ENCODE results near the gene PARD3. TPM values are rescaled to one million over a fixed set of nuclear protein-coding genes. Genes with fewer than 3 reads are reported as not detected.

Gene PARD3
- total RNA-seq, 1 experiment from 2014 or later, result 57.4 TPM

DNA sequence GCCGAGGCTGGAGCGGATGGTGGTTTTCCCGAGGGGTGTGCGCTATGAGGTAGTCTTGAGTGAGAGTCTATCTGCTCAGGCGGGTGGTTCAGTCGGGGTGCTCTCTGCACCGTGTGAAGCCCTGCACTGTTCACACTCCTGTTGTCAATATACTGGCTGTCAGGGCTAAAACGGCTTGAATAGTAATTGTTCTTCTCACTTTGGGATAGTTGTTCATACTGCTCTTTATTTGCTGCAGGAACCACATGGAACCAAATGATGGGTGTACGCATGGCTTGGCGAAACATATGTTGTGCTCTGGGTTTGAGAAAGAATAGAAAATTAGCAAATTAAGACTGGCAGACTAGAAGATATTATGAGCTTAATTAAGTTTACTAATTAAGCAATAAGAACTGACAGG is 432.5 kb downstream of the PARD3 start:
- CTCF ChIA-PET, result no interaction called here
- DNase-seq, result no peak
- no TSS peak for BruUV-seq (replicated peaks)
- H3K4me2 ChIP-seq, result no peak overlapping the region
- H3K79me2 ChIP-seq (ENCODE audit: low read depth), result no peaks in the 10 kb centered on the region
- H4K20me1 ChIP-seq (ENCODE audit: insufficient read depth), result no peaks in the 10 kb centered on the region
- no peak overlapping the region for H2AFZ ChIP-seq
- H3K9me2 ChIP-seq (ENCODE audit: insufficient read depth), result no peaks in the 10 kb centered on the region
- H3K4me3 ChIP-seq, result no peak overlapping the region
- no peaks in the 10 kb centered on the region for H3K4me1 ChIP-seq (replicated peaks; ENCODE audit: insufficient read depth)
- H3F3A ChIP-seq (ENCODE audit: insufficient read depth, low read depth), result no peaks in the 10 kb centered on the region
- no peaks in the 10 kb centered on the region; the same call in 1 of the 2 replicates for H3K36me3 ChIP-seq (ENCODE audit: low read depth)
- TF ChIP-seq, protein P1, sequence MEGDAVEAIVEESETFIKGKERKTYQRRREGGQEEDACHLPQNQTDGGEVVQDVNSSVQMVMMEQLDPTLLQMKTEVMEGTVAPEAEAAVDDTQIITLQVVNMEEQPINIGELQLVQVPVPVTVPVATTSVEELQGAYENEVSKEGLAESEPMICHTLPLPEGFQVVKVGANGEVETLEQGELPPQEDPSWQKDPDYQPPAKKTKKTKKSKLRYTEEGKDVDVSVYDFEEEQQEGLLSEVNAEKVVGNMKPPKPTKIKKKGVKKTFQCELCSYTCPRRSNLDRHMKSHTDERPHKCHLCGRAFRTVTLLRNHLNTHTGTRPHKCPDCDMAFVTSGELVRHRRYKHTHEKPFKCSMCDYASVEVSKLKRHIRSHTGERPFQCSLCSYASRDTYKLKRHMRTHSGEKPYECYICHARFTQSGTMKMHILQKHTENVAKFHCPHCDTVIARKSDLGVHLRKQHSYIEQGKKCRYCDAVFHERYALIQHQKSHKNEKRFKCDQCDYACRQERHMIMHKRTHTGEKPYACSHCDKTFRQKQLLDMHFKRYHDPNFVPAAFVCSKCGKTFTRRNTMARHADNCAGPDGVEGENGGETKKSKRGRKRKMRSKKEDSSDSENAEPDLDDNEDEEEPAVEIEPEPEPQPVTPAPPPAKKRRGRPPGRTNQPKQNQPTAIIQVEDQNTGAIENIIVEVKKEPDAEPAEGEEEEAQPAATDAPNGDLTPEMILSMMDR (conservative IDR thresholded peaks at IDR 0.05), result no peak
- no peak for TF ChIP-seq EZH2 (IDR thresholded peaks at IDR 0.05; ENCODE audit: low read depth)
- POLR2A ChIA-PET (ENCODE audit: unreplicated experiment), result interaction anchor here (0.6 kb wide), 1 partner anchor 930 kb away, joined by 3 read pairs; no protein-coding TSS in a partner anchor
- H3K27ac ChIP-seq, result no peak overlapping the region
- no peaks in the 10 kb centered on the region for H3K27me3 ChIP-seq (ENCODE audit: insufficient read depth, low read depth)
- H3K9me3 ChIP-seq (ENCODE audit: insufficient read depth, low read depth), result no peaks in the 10 kb centered on the region
- intact Hi-C loops (cut with micrococcal nuclease; ENCODE audit: unreplicated experiment), result no loop called here

DNA sequence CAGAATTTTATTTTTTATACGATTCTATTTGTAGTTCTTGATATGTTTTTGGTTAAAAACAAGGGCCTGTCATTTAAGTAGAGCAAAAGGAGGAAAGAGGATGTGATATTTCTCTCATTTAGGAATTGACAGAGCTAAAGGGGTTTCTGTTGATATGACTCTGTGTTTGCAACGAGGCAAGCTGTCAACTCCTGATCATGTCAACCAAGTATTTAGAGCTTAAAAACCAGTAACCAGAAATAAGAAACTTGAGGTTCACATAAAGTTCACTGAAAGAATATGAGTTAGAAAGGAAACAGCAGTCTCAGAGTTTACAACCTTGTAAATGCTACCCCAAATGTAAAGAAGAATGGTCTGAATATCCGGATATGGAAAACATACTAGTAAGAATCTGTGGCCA is 434.2 kb downstream of the PARD3 start:
- POLR2A ChIA-PET (ENCODE audit: unreplicated experiment), result no interaction called here
- intact Hi-C loops (cut with micrococcal nuclease; ENCODE audit: unreplicated experiment), result no loop called here
- Histone ChIP-seq H3K36me3 (ENCODE audit: low read depth) (no peaks in the 10 kb centered on the region; the same call in 1 of the 2 replicates), H3K79me2 (ENCODE audit: low read depth) (no peaks in the 10 kb centered on the region), H3K27ac (no peak overlapping the region), H3K27me3 (ENCODE audit: insufficient read depth, low read depth) (no peaks in the 10 kb centered on the region), H3K4me2 (no peak overlapping the region), H3F3A (ENCODE audit: insufficient read depth, low read depth) (no peaks in the 10 kb centered on the region), H2AFZ (no peak overlapping the region), H4K20me1 (ENCODE audit: insufficient read depth) (no peaks in the 10 kb centered on the region), H3K9me3 (ENCODE audit: insufficient read depth, low read depth) (no peaks in the 10 kb centered on the region), H3K4me3 (no peak overlapping the region), H3K9me2 (ENCODE audit: insufficient read depth) (no peaks in the 10 kb centered on the region), H3K4me1 (replicated peaks; ENCODE audit: insufficient read depth) (no peaks in the 10 kb centered on the region)
- DNase-seq, result no peak
- TF ChIP-seq EZH2 (IDR thresholded peaks at IDR 0.05; ENCODE audit: low read depth), result no peak
- TF ChIP-seq, protein P1 (conservative IDR thresholded peaks at IDR 0.05), result no peak
- BruUV-seq (replicated peaks), result no TSS peak
- CTCF ChIA-PET, result no interaction called here

DNA sequence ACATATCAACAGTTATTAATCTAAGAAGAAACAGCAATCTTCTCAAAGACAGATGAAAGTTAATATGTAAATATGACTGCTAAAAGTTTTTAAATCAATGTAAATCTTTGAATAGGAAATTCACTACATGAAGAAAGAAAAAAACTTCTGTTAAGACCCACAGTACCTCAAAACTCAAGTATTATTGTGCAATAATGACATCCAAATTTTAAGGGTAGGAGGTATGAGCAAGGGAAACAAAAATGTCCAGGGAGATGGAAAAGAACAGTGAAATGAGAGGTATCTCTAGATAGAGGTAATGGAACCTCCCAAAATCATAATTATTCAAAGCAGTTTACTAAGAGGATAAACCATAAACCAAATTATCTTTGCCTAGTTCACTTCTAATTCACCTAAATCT is 436.8 kb downstream of the PARD3 start:
- Histone ChIP-seq H2AFZ (no peak overlapping the region), H3K4me2 (no peak overlapping the region), H3K27ac (no peak overlapping the region), H3K4me3 (no peak overlapping the region), H3F3A (ENCODE audit: insufficient read depth, low read depth) (no peaks in the 10 kb centered on the region), H3K27me3 (ENCODE audit: insufficient read depth, low read depth) (no peaks in the 10 kb centered on the region), H3K4me1 (replicated peaks; ENCODE audit: insufficient read depth) (no peaks in the 10 kb centered on the region), H3K9me2 (ENCODE audit: insufficient read depth) (no peaks in the 10 kb centered on the region), H3K79me2 (ENCODE audit: low read depth) (no peaks in the 10 kb centered on the region), H4K20me1 (ENCODE audit: insufficient read depth) (no peaks in the 10 kb centered on the region), H3K36me3 (ENCODE audit: low read depth) (no peaks in the 10 kb centered on the region), H3K9me3 (ENCODE audit: insufficient read depth, low read depth) (no peaks in the 10 kb centered on the region)
- DNase-seq, result no peak
- CTCF ChIA-PET, result no interaction called here
- intact Hi-C loops (cut with micrococcal nuclease; ENCODE audit: unreplicated experiment), result no loop called here
- POLR2A ChIA-PET (ENCODE audit: unreplicated experiment), result no interaction called here
- BruUV-seq (replicated peaks), result no TSS peak
- no peak for TF ChIP-seq EZH2 (IDR thresholded peaks at IDR 0.05; ENCODE audit: low read depth)
- TF ChIP-seq, protein P1 (conservative IDR thresholded peaks at IDR 0.05), result no peak
